GM18870 (cell line): Measurements from ENCODE around the gene TKTL1.

ENCODE experiments used
- ATAC-seq: cut with Tn5 transposase; IDR thresholded peaks from one replicate; pipeline ENCODE4 v1.9.1; 2021; ENCODE audit warnings: moderate library complexity; ENCODE audit not compliant: unreplicated experiment

Gene TKTL1

GRCh38 chrX:154373340-154374306 lies 78.0 kb downstream of the TKTL1 start:
- ATAC-seq, result no peak

- ATAC-seq, result no peak
Measured at GRCh38 chrX:154374313-154375155, 78.9 kb downstream of the TKTL1 start, which contains the start of gene FLNA. TSS of gene FLNA (minus strand) at chrX:154374634. CDS start at chrX:154371245, 3,389 bp downstream.

- ATAC-seq, result no peak
Measured at GRCh38 chrX:154375156-154375504, 79.5 kb downstream of the TKTL1 start.

- ATAC-seq, result no peak
Measured at GRCh38 chrX:154376774-154377173, 81.2 kb downstream of the TKTL1 start.

GRCh38 chrX:154378059-154378798 lies 82.6 kb downstream of the TKTL1 start:
- no peak for ATAC-seq

GRCh38 chrX:154378799-154379568 lies 83.4 kb downstream of the TKTL1 start, which contains the start of gene EMD:
TSS of gene EMD (plus strand) at chrX:154379295. CDS start at chrX:154379485, 190 bp downstream.
- peak; percentile 88 for ATAC-seq

GRCh38 chrX:154379569-154379951 lies 84.0 kb downstream of the TKTL1 start:
- no peak for ATAC-seq
